HepG2 (cell line): ENCODE data around the gene SKP1. TPM values are rescaled to one million over a fixed set of nuclear protein-coding genes. Genes with fewer than 3 reads are reported as not detected.

Experiments used
- AHDC1 ChIP-seq: sonication (generic); formaldehyde crosslinking; IDR thresholded peaks from 2 replicates; pipeline ENCODE4 v1.5.1; 2020; ENCODE audit warnings: mild to moderate bottlenecking, missing genetic modification reagents, borderline replicate concordance
- ARID5B ChIP-seq: IDR thresholded peaks from 2 replicates; pipeline ENCODE4 v1.4.0; 2020; ENCODE audit warnings: mild to moderate bottlenecking, missing genetic modification reagents
- FOXM1 ChIP-seq: sonication (generic); formaldehyde crosslinking; IDR thresholded peaks from 2 replicates; pipeline ENCODE4 v1.5.0; 2020; ENCODE audit warnings: missing genetic modification reagents
- NR2C2 ChIP-seq: sonication (generic); formaldehyde crosslinking; IDR thresholded peaks from 2 replicates; pipeline ENCODE4 v1.4.0; 2020; ENCODE audit warnings: missing genetic modification reagents, mild to moderate bottlenecking, moderate library complexity, borderline replicate concordance
- RFXAP ChIP-seq: sonication (generic); formaldehyde crosslinking; IDR thresholded peaks from 2 replicates; pipeline ENCODE4 v1.4.0; 2020; ENCODE audit warnings: missing genetic modification reagents, borderline replicate concordance
- ZFP36L1 ChIP-seq: sonication (generic); formaldehyde crosslinking; IDR thresholded peaks from 2 replicates; pipeline ENCODE4 v1.8.0; 2022; ENCODE audit warnings: mild to moderate bottlenecking, missing genetic modification reagents, moderate library complexity
- ZFP82 ChIP-seq: sonication (generic); formaldehyde crosslinking; IDR thresholded peaks from 2 replicates; pipeline ENCODE4 v1.5.1; 2020; ENCODE audit warnings: mild to moderate bottlenecking, missing genetic modification reagents, borderline replicate concordance
- ZNF296 ChIP-seq: sonication (generic); formaldehyde crosslinking; conservative IDR thresholded peaks from 2 replicates; pipeline ENCODE4 v1.5.0; 2020; ENCODE audit warnings: mild to moderate bottlenecking, missing genetic modification reagents
- ZNF530 ChIP-seq: sonication (generic); formaldehyde crosslinking; IDR thresholded peaks from 2 replicates; pipeline ENCODE4 v1.5.0; 2020; ENCODE audit warnings: low read depth, mild to moderate bottlenecking, missing genetic modification reagents
- ZNF879 ChIP-seq: sonication (generic); formaldehyde crosslinking; IDR thresholded peaks from 2 replicates; pipeline ENCODE4 v1.8.1; 2023; ENCODE audit warnings: missing genetic modification reagents
- ZSCAN30 ChIP-seq: sonication (generic); formaldehyde crosslinking; IDR thresholded peaks from 2 replicates; pipeline ENCODE4 v1.5.0; 2020; ENCODE audit warnings: mild to moderate bottlenecking, missing genetic modification reagents
- polyA plus RNA-seq, 8 experiments: library from polyadenylated mRNA; depleted of rRNA in 3 of 8; stranded (reverse) in 7 of 8; unstranded in 1 of 8; fragments of >200 nt; fragmentation: Illumina TruSeq in 4 of 8; extraction: Trizol in 4 of 8; gene quantifications; 2 replicates each; pipeline versions ENCODE4 v1.2.1 to v1.2.3, GENCODE V29; 2011 to 2016; ENCODE audit warnings: low read depth in 4 of 8, missing spikeins in 1 of 8, mixed read lengths in 1 of 8; ENCODE audit not compliant: insufficient read depth in 1 of 8
- total RNA-seq, 5 experiments: library from RNA; depleted of rRNA; stranded (reverse); fragments of >200 nt; fragmentation: Illumina TruSeq; extraction: Trizol; gene quantifications; 2 replicates each; pipeline ENCODE4 v1.2.3, GENCODE V29; 2016; ENCODE audit warnings: low read depth in 1 of 5
- TF ChIP-seq, protein P1 (sequence below): sonication (generic); formaldehyde crosslinking; IDR thresholded peaks from 2 replicates; pipeline ENCODE4 v1.4.0; 2020; ENCODE audit warnings: missing genetic modification reagents, borderline replicate concordance
- TF ChIP-seq, protein P2 (sequence below): sonication (generic); formaldehyde crosslinking; IDR thresholded peaks from 2 replicates; pipeline ENCODE4 v1.4.0; 2020; ENCODE audit warnings: missing genetic modification reagents, mild to moderate bottlenecking, borderline replicate concordance

Gene SKP1
- total and polyA plus RNA-seq, 2 of the 13 experiments (the other 11 are each of a cell fraction or from before 2014, with no cell fraction given) = 134 to 340 TPM

DNA sequence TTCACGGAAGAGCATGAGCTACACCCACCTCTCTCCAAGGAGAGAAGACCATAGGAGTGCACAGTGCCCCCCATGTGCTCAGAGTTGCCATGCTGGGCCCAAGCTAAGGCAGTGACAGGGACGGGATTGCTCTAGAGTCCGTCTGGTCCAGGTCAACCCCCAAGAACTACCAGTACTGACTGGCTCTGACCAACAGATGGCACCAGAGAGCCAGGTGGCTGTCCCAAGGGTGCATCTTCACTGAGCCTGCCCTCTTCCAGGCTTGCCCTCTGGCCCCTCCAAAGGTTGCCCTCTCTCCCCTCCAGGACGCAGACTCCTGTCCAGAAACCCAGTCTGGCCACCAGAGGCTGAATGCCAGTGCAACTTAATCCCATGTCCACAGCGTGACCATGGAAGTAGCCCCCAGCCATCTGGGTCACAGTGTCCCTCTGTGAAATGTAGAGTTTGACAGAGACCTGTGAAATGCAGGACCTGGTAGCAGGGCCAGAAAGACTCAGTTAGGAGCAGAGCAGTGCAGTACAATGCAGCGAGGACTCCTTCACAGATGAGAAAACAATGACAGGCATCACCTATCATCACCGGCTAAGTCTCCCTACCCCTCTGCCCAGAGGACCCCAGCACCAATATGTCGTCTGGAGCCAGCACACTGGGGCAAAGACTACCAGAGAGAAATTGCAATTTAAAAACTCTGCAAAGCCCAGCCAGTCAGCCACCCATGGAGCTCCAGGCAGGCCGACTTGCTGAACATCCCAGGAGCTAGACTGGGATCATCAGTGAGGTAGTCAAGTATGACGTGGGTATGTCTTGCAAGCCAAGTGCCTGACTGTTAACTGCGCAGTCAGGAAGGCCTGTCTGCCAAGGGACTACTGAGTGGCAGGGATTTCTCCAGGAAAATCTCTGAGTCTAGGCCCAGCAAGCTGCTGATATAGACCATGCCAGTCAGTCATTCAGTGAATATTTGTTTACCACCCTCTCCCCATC, 7.7 kb upstream of the SKP1 start (continued):
- TF ChIP-seq, protein P1, sequence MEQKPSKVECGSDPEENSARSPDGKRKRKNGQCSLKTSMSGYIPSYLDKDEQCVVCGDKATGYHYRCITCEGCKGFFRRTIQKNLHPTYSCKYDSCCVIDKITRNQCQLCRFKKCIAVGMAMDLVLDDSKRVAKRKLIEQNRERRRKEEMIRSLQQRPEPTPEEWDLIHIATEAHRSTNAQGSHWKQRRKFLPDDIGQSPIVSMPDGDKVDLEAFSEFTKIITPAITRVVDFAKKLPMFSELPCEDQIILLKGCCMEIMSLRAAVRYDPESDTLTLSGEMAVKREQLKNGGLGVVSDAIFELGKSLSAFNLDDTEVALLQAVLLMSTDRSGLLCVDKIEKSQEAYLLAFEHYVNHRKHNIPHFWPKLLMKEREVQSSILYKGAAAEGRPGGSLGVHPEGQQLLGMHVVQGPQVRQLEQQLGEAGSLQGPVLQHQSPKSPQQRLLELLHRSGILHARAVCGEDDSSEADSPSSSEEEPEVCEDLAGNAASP (CRISPR knock-in tag) = peak; percentile 25; the same call in 1 of the 2 replicates
- TF ChIP-seq ARID5B (CRISPR knock-in tag) (no peak), AHDC1 (CRISPR knock-in tag) (no peak), FOXM1 (no peak), ZNF879 (no peak), ZNF530 (CRISPR knock-in tag) (no peak), RFXAP (CRISPR knock-in tag) (no peak), ZFP36L1 (CRISPR knock-in tag) (no peak), ZNF296 (CRISPR knock-in tag) (no peak), ZFP82 (CRISPR knock-in tag) (no peak), ZSCAN30 (CRISPR knock-in tag) (no peak), NR2C2 (CRISPR knock-in tag) (peak; percentile 28; the same call in 1 of the 2 replicates)
- TF ChIP-seq, protein P2, sequence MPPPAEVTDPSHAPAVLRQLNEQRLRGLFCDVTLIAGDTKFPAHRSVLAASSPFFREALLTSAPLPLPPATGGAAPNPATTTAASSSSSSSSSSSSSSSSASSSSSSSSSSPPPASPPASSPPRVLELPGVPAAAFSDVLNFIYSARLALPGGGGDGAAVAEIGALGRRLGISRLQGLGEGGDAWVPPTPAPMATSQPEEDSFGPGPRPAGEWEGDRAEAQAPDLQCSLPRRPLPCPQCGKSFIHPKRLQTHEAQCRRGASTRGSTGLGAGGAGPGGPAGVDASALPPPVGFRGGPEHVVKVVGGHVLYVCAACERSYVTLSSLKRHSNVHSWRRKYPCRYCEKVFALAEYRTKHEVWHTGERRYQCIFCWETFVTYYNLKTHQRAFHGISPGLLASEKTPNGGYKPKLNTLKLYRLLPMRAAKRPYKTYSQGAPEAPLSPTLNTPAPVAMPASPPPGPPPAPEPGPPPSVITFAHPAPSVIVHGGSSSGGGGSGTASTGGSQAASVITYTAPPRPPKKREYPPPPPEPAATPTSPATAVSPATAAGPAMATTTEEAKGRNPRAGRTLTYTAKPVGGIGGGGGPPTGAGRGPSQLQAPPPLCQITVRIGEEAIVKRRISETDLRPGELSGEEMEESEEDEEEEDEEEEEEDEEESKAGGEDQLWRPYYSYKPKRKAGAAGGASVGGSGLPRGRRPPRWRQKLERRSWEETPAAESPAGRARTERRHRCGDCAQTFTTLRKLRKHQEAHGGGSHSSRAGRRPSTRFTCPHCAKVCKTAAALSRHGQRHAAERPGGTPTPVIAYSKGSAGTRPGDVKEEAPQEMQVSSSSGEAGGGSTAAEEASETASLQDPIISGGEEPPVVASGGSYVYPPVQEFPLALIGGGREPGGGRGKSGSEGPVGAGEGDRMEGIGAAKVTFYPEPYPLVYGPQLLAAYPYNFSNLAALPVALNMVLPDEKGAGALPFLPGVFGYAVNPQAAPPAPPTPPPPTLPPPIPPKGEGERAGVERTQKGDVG (CRISPR knock-in tag) = no peak
